ENCODE data around the gene CSMD2.

DNA sequence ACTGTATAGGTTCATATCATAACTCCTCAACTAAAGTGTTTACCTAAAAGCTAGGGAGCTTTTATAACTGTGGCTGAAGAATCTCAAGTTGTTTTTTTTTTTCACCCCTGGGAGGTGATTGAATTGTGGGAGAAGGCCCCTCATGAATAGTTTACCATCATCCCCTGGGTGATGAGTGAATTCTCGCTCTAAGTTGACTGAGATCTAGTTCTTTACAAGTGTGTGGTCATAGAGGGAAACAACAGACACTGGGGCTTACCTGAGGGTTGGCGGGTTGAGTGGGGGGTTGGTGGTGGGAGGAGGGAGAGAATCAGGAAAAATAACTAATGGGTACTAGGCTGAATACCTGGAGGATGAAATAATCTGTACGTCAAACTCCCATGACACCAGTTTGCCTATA is 700.5 kb downstream of the CSMD2 start:
- no peak for TF ChIP-seq CTCF (conservative IDR thresholded peaks at IDR 0.05; ENCODE audit: low read depth, low read length)
- no peak for TF ChIP-seq EZH2 (IDR thresholded peaks at IDR 0.05; ENCODE audit: borderline replicate concordance, low read depth, low read length, poor library complexity, severe bottlenecking)
